GM12878 (cell line): Measurements from ENCODE around the gene IQGAP1. TPM values are rescaled to one million over a fixed set of nuclear protein-coding genes. Genes with fewer than 3 reads are reported as not detected.

ENCODE experiments used
- ATAC-seq: fragments of 200-7000 bp; cut with Tn5 transposase; 3 replicates; pipeline ENCODE4 v1.9.1; 2020; ENCODE audit warnings: mild to moderate bottlenecking, moderate library complexity
- BruUV-seq: library from RNA; stranded (reverse); fragments of 400-500 nt; replicated peaks from 2 replicates; lab custom pipeline; 2021; lab: Mats Ljungman, UMichigan
- CTCF ChIA-PET: fragments of 300-600 bp; sonication (Branson Sonifier 250); formaldehyde crosslinking; extraction: SDS; loops from one replicate; lab custom pipeline; 2021; ENCODE audit warnings: inconsistent platforms; lab: Yijun Ruan, JAX
- POLR2A ChIA-PET: fragments of 350-600 bp; formaldehyde crosslinking; extraction: SDS; loops from one replicate; lab custom pipeline; 2021; ENCODE audit warnings: inconsistent platforms; lab: Charles Lee
- RAD21 ChIA-PET: fragments of 300-600 bp; sonication (Branson Sonifier 250); formaldehyde crosslinking; loops from one replicate; lab custom pipeline; 2023; ENCODE audit warnings: antibody characterized with exemption; ENCODE audit not compliant: unreplicated experiment; lab: Charles Lee
- SMC1A ChIA-PET: fragments of 300-600 bp; sonication (Branson Sonifier 250); formaldehyde crosslinking; loops from one replicate; lab custom pipeline; 2023; ENCODE audit not compliant: unreplicated experiment, uncharacterized antibody; lab: Charles Lee
- DNase-seq: peaks from one replicate; pipeline ENCODE4 v3.0.0-alpha.2; 2011; ENCODE audit warnings: low read depth, low spot score
- FAIRE-seq: peaks from 3 replicates; lab custom pipeline; 2011; peaks lifted over from hg19 to GRCh38; lab: Jason Lieb, UNC
- H2AFZ ChIP-seq: 2 replicates; pipeline ENCODE4 v1.6.0; 2011; ENCODE audit warnings: low read depth, low read length, control low read depth; ENCODE audit not compliant: control insufficient read depth
- H3K27ac ChIP-seq: 2 replicates; pipeline ENCODE4 v1.5.1; 2011; ENCODE audit warnings: control low read depth; ENCODE audit not compliant: control insufficient read depth, insufficient read depth
- H3K27me3 ChIP-seq, 2 experiments: replicated peaks in 1 of 2; 2 replicates each; pipeline versions ENCODE4 v1.6.0 to v1.6.1; 2011; ENCODE audit warnings: low read length in 1 of 2; ENCODE audit not compliant: control insufficient read depth in 2 of 2, insufficient read depth in 2 of 2
- H3K36me3 ChIP-seq, 2 experiments: 2 replicates each; pipeline ENCODE4 v1.5.1; 2011; ENCODE audit warnings: low read length in 1 of 2; ENCODE audit not compliant: control insufficient read depth in 2 of 2, insufficient read depth in 2 of 2
- H3K4me1 ChIP-seq: 2 replicates; pipeline ENCODE4 v1.6.1; 2011; ENCODE audit warnings: mild to moderate bottlenecking, low read length, moderate library complexity, mixed read lengths; ENCODE audit not compliant: control insufficient read depth, insufficient read depth
- H3K4me2 ChIP-seq: 2 replicates; pipeline ENCODE4 v1.6.0; 2011; ENCODE audit warnings: control low read depth; ENCODE audit not compliant: control insufficient read depth, insufficient read depth
- H3K4me3 ChIP-seq: fragments of 200-600 bp; sonication (generic); 2 replicates; pipeline ENCODE4 v1.5.1; 2016
- H3K79me2 ChIP-seq: 2 replicates; pipeline ENCODE4 v1.6.0; 2011; ENCODE audit warnings: low read length; ENCODE audit not compliant: control insufficient read depth, insufficient read depth
- H3K9ac ChIP-seq: 2 replicates; pipeline ENCODE4 v1.8.0; 2011; ENCODE audit warnings: low read length, control low read depth, mixed read lengths; ENCODE audit not compliant: control insufficient read depth, insufficient read depth
- H3K9me3 ChIP-seq: replicated peaks from 3 replicates; pipeline ENCODE4 v1.5.1; 2011; ENCODE audit warnings: mild to moderate bottlenecking, low read length; ENCODE audit not compliant: control insufficient read depth, insufficient read depth
- H4K20me1 ChIP-seq: 2 replicates; pipeline ENCODE4 v1.6.0; 2011; ENCODE audit not compliant: control insufficient read depth, insufficient read depth
- ATF7 ChIP-seq: fragments of 450-650 bp; IDR thresholded peaks from 2 replicates; pipeline ENCODE4 v1.6.1; 2016; ENCODE audit warnings: low read depth, mild to moderate bottlenecking
- BCL3 ChIP-seq: IDR thresholded peaks from 2 replicates; pipeline ENCODE4 v1.6.1; 2011; ENCODE audit warnings: borderline replicate concordance, low read depth, mild to moderate bottlenecking, moderate library complexity, low read length; ENCODE audit not compliant: insufficient read depth, poor library complexity, severe bottlenecking
- E4F1 ChIP-seq: fragments of 450-650 bp; IDR thresholded peaks from 2 replicates; pipeline ENCODE4 v1.6.1; 2018; ENCODE audit warnings: borderline replicate concordance, mild to moderate bottlenecking; ENCODE audit not compliant: partially characterized antibody
- GATAD2B ChIP-seq: fragments of 450-650 bp; conservative IDR thresholded peaks from 2 replicates; pipeline ENCODE4 v1.6.1; 2017; ENCODE audit warnings: low read depth, mild to moderate bottlenecking, moderate library complexity
- IKZF2 ChIP-seq, 2 experiments: fragments of 450-650 bp; IDR thresholded peaks; 2 replicates each; pipeline ENCODE4 v1.6.1; 2017; ENCODE audit warnings: mild to moderate bottlenecking in 2 of 2, moderate library complexity in 2 of 2
- TCF3 ChIP-seq: IDR thresholded peaks from 2 replicates; pipeline ENCODE4 v1.6.1; 2012; ENCODE audit warnings: low read depth, mild to moderate bottlenecking, low read length, borderline replicate concordance; ENCODE audit not compliant: insufficient read depth
- ZBTB33 ChIP-seq: fragments of 450-650 bp; IDR thresholded peaks from 2 replicates; pipeline ENCODE4 v1.6.1; 2017; ENCODE audit warnings: mild to moderate bottlenecking
- ZNF274 ChIP-seq: IDR thresholded peaks from one replicate; pipeline ENCODE4 v1.8.0; 2011; ENCODE audit not compliant: insufficient read length, insufficient read depth
- WGBS: methylation state at CpG from one replicate; pipeline ENCODE4 v1.1.6; 2016; ENCODE audit warnings: low lambda C conversion rate; ENCODE audit not compliant: insufficient replicate concordance, insufficient coverage; ENCODE audit errors: missing lambda C conversion rate; 5-methylcytosine and 5-hydroxymethylcytosine counted together
- in situ Hi-C: fragments of 300-500 bp; cut with MboI; formaldehyde crosslinking; loops from 9 replicates; pipeline ENCODE4 v1.14.3; 2018; ENCODE audit warnings: mixed read lengths
- intact Hi-C: fragments of 100-400 bp; cut with micrococcal nuclease; formaldehyde crosslinking; loops from one replicate; pipeline ENCODE4 v1.14.2; 2022; ENCODE audit not compliant: unreplicated experiment
- polyA plus RNA-seq, 11 experiments: library from polyadenylated mRNA; depleted of rRNA in 4 of 11; unstranded in 6 of 11; stranded (reverse) in 5 of 11; fragments of >200 nt; fragmentation: Nextera tagmentation in 4 of 11; fragmentation: Illumina TruSeq in 1 of 11; extraction: Ambion mirVana in 4 of 11; extraction: Trizol in 1 of 11; gene quantifications; 1 replicate in 1 of 11; 2 replicates in 10 of 11; pipeline versions ENCODE4 v1.2.1 to v1.2.3, GENCODE V29; 2011 to 2016; ENCODE audit warnings: inconsistent platforms in 2 of 11, missing spikeins in 2 of 11, low read depth in 1 of 11
- total RNA-seq, 4 experiments: library from RNA; depleted of rRNA in 3 of 4; stranded (reverse); fragments of >200 nt in 3 of 4; fragmentation: Illumina TruSeq in 1 of 4; extraction: Trizol in 1 of 4; gene quantifications; 2 replicates each; pipeline versions ENCODE4 v1.2.1 to v1.2.3, GENCODE V29; 2013 to 2021
- TF ChIP-seq, protein P1 (sequence below): fragments of 450-650 bp; IDR thresholded peaks from 2 replicates; pipeline ENCODE4 v1.6.1; 2016; ENCODE audit warnings: mild to moderate bottlenecking

IQGAP1 gene
- total and polyA plus RNA-seq, 10 of the 15 experiments (the other 5 are each of a cell fraction or from before 2014, with no cell fraction given), result 65.2 to 250 (median 112) TPM

GRCh38 chr15:90529011-90529370 lies 140.9 kb downstream of the IQGAP1 start:
- FAIRE-seq (no peak), DNase-seq (no peak), ATAC-seq (no peak)
- Histone ChIP-seq H3K9me3 (no peaks in the 10 kb centered on the region), H4K20me1 (no peaks in the 10 kb centered on the region), H3K79me2 (peaks cover 37% of the 10 kb centered on the region), H2AFZ (peak overlapping the region; percentile 84), H3K27ac (peak overlapping the region; percentile 84; the same call in 1 of the 2 replicates), H3K4me2 (peak overlapping the region; percentile 64), H3K27me3 (no peaks in the 10 kb centered on the region), H3K9ac (no peak overlapping the region; the same call in 1 of the 2 replicates), H3K36me3 (no peaks in the 10 kb centered on the region), H3K4me3 (peak overlapping the region; percentile 71), H3K4me1 (peaks cover 10% of the 10 kb centered on the region)
- no TSS peak for BruUV-seq
- 95% methylated on average over 15 of the region's 15 CpGs for WGBS
- ChIA-PET RAD21 (interaction anchor here (0.6 to 1.6 kb wide), 3 partner anchors 19 to 141 kb away, joined by 3 to 4 read pairs (median 3); partner anchors contain the start of gene IQGAP1), POLR2A (interaction anchor here (1.0 to 1.9 kb wide), 3 partner anchors 10 to 172 kb away, joined by 3 to 10 read pairs (median 5); no protein-coding TSS in a partner anchor), CTCF (interaction anchor here (0.6 to 1.5 kb wide), 5 partner anchors 27 to 357 kb away, joined by 3 to 4 read pairs (median 4); no protein-coding TSS in a partner anchor), SMC1A (interaction anchor here (0.9 kb wide), 1 partner anchor 35 kb away, joined by 3 read pairs; no protein-coding TSS in a partner anchor)
- intact Hi-C loops (loop anchor here (10.0 kb wide), 1 partner anchor 166 kb away; no protein-coding TSS in a partner anchor), in situ Hi-C loops (no loop called here)
- no peak for TF ChIP-seq ZNF274
- TF ChIP-seq IKZF2 (IDR thresholded peaks at IDR 0.05), result no peak
- TF ChIP-seq E4F1, result no peak
- TF ChIP-seq, protein P1, sequence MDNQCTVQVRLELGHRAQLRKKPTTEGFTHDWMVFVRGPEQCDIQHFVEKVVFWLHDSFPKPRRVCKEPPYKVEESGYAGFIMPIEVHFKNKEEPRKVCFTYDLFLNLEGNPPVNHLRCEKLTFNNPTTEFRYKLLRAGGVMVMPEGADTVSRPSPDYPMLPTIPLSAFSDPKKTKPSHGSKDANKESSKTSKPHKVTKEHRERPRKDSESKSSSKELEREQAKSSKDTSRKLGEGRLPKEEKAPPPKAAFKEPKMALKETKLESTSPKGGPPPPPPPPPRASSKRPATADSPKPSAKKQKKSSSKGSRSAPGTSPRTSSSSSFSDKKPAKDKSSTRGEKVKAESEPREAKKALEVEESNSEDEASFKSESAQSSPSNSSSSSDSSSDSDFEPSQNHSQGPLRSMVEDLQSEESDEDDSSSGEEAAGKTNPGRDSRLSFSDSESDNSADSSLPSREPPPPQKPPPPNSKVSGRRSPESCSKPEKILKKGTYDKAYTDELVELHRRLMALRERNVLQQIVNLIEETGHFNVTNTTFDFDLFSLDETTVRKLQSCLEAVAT, result peak; percentile 79; the same call in 1 of the 2 replicates
- TF ChIP-seq TCF3, result 0 out of 2 replicates have a peak, but pooled peaks have one; percentile 9
- TF ChIP-seq GATAD2B, result no peak
- no peak for TF ChIP-seq ZBTB33
- TF ChIP-seq BCL3, result peak; percentile 74
- no peak for TF ChIP-seq ATF7
